GM23248 (cell line): Measurements from ENCODE around the gene ARHGAP23. TPM values are rescaled to one million over a fixed set of nuclear protein-coding genes. Genes with fewer than 3 reads are reported as not detected.

Experiments
- DNase-seq: peaks from one replicate; pipeline ENCODE4 v3.0.0-alpha.2; 2015
- H2AFZ ChIP-seq: fragments of 200-600 bp; sonication (generic); 2 replicates; pipeline ENCODE4 v1.6.1; 2016; ENCODE audit warnings: antibody characterized with exemption
- H3F3A ChIP-seq: fragments of 200-600 bp; sonication (generic); 2 replicates; pipeline ENCODE4 v1.6.1; 2016; ENCODE audit warnings: mild to moderate bottlenecking, antibody characterized with exemption, mixed run types; ENCODE audit not compliant: insufficient read depth
- H3K27ac ChIP-seq: fragments of 200-600 bp; sonication (generic); 2 replicates; pipeline ENCODE4 v1.5.1; 2016; ENCODE audit warnings: mild to moderate bottlenecking
- H3K27me3 ChIP-seq: fragments of 200-600 bp; sonication (generic); replicated peaks from 2 replicates; pipeline ENCODE4 v1.6.1; 2016; ENCODE audit warnings: mild to moderate bottlenecking; ENCODE audit not compliant: insufficient read depth
- H3K36me3 ChIP-seq: fragments of 200-600 bp; sonication (generic); 2 replicates; pipeline ENCODE4 v1.6.1; 2016; ENCODE audit warnings: low read depth, mild to moderate bottlenecking
- H3K4me1 ChIP-seq: fragments of 200-600 bp; sonication (generic); 2 replicates; pipeline ENCODE4 v1.6.1; 2016; ENCODE audit warnings: mild to moderate bottlenecking; ENCODE audit not compliant: insufficient read depth
- H3K4me2 ChIP-seq: fragments of 200-600 bp; sonication (generic); one replicate; pipeline ENCODE4 v1.6.1; 2016; ENCODE audit warnings: mild to moderate bottlenecking; ENCODE audit not compliant: unreplicated experiment
- H3K4me3 ChIP-seq: fragments of 200-600 bp; sonication (generic); 2 replicates; pipeline ENCODE4 v1.5.1; 2016; ENCODE audit warnings: mild to moderate bottlenecking
- H3K79me2 ChIP-seq: fragments of 200-600 bp; sonication (generic); 2 replicates; pipeline ENCODE4 v1.6.1; 2016; ENCODE audit warnings: mild to moderate bottlenecking; ENCODE audit not compliant: insufficient read depth
- H3K9ac ChIP-seq: fragments of 200-600 bp; sonication (generic); 2 replicates; pipeline ENCODE4 v1.6.1; 2016; ENCODE audit warnings: mild to moderate bottlenecking
- H3K9me2 ChIP-seq: fragments of 200-600 bp; sonication (generic); 2 replicates; pipeline ENCODE4 v1.6.1; 2016; ENCODE audit warnings: mixed run types, mild to moderate bottlenecking, moderate library complexity; ENCODE audit not compliant: insufficient read depth
- H3K9me3 ChIP-seq: fragments of 200-600 bp; sonication (generic); one replicate; pipeline ENCODE4 v1.6.1; 2017; ENCODE audit warnings: low read depth
- H4K20me1 ChIP-seq: fragments of 200-600 bp; sonication (generic); 2 replicates; pipeline ENCODE4 v1.6.0; 2016; ENCODE audit not compliant: insufficient read depth
- EZH2 ChIP-seq: fragments of 200-600 bp; sonication (generic); IDR thresholded peaks from 2 replicates; pipeline ENCODE4 v1.6.1; 2018; ENCODE audit warnings: antibody characterized with exemption, mild to moderate bottlenecking; ENCODE audit not compliant: insufficient read depth, poor library complexity, severe bottlenecking
- EZH2phosphoT487 ChIP-seq: fragments of 200-600 bp; sonication (generic); IDR thresholded peaks from 2 replicates; pipeline ENCODE4 v1.6.1; 2018; ENCODE audit warnings: antibody characterized with exemption, moderate library complexity, mild to moderate bottlenecking, low read depth; ENCODE audit not compliant: insufficient read depth
- WGBS, 2 experiments: methylation state at CpG; one replicate each; pipeline ENCODE4 v1.1.6; 2015 to 2017; ENCODE audit warnings: low lambda C conversion rate in 2 of 2, low coverage in 1 of 2; ENCODE audit errors: missing lambda C conversion rate in 2 of 2; 5-methylcytosine and 5-hydroxymethylcytosine counted together
- in situ Hi-C: fragments of 300-500 bp; cut with MboI; formaldehyde crosslinking; loops from 2 replicates; pipeline ENCODE4 v1.15.0; 2020
- polyA plus RNA-seq: library from polyadenylated mRNA; unstranded; fragments of >200 nt; fragmentation: Nextera tagmentation; extraction: Ambion mirVana; gene quantifications from 2 replicates; pipeline ENCODE4 v1.2.1, GENCODE V29; 2016
- total RNA-seq: library from RNA; depleted of rRNA; stranded (reverse); fragments of >200 nt; shearing (Covaris generic); gene quantifications from 2 replicates; pipeline ENCODE4 v1.2.3, GENCODE V29; 2014

The ARHGAP23 gene
- total and polyA plus RNA-seq, 2 experiments from 2014 or later, result 6.6 to 69.4 TPM

- peaks cover 87% of the 10 kb centered on the region for H3K79me2 ChIP-seq
- no peaks in the 10 kb centered on the region for H3K27me3 ChIP-seq
- in situ Hi-C loops, result no loop called here
- 0 out of 2 replicates have a peak overlapping the region, but pooled peaks have one; percentile 33 for H2AFZ ChIP-seq
- peaks cover 74% of the 10 kb centered on the region for H3K4me1 ChIP-seq
- H3F3A ChIP-seq, result peaks cover 26% of the 10 kb centered on the region
- peak overlapping the region; percentile 80 for H3K27ac ChIP-seq
- peak; percentile 71 for DNase-seq
- H3K9me3 ChIP-seq, result no peaks in the 10 kb centered on the region
- H3K36me3 ChIP-seq, result no peaks in the 10 kb centered on the region
- TF ChIP-seq EZH2phosphoT487 (no peak), EZH2 (no peak)
- peak overlapping the region; percentile 81 for H3K4me2 ChIP-seq
- WGBS, 2 experiments, result 32 to 34% methylated on average over 9 to 10 of the region's 10 CpGs
- no peaks in the 10 kb centered on the region for H3K9me2 ChIP-seq
- peak overlapping the region; percentile 61 for H3K9ac ChIP-seq
- H3K4me3 ChIP-seq, result peak overlapping the region; percentile 62
- 0 out of 2 replicates have a peak, but pooled peaks cover 5% of the 10 kb centered on the region for H4K20me1 ChIP-seq
Observed at GRCh38 chr17:38451030-38451839, 23.0 kb downstream of the ARHGAP23 start.

GRCh38 chr17:38451840-38452529 lies 23.7 kb downstream of the ARHGAP23 start:
- no peaks in the 10 kb centered on the region for H3K9me3 ChIP-seq
- H4K20me1 ChIP-seq, result 0 out of 2 replicates have a peak, but pooled peaks cover 9% of the 10 kb centered on the region
- in situ Hi-C loops, result no loop called here
- peak overlapping the region; percentile 62 for H3K4me3 ChIP-seq
- H3K4me1 ChIP-seq, result peaks cover 76% of the 10 kb centered on the region
- peak; percentile 93 for DNase-seq
- no peaks in the 10 kb centered on the region for H3K9me2 ChIP-seq
- peak overlapping the region; percentile 80 for H3K27ac ChIP-seq
- peak overlapping the region; percentile 81 for H3K4me2 ChIP-seq
- peaks cover 87% of the 10 kb centered on the region for H3K79me2 ChIP-seq
- H3K36me3 ChIP-seq, result no peaks in the 10 kb centered on the region
- no peaks in the 10 kb centered on the region for H3K27me3 ChIP-seq
- WGBS, 2 experiments, result 20 to 42% methylated on average over 11 to 18 of the region's 18 CpGs
- H3F3A ChIP-seq, result peaks cover 26% of the 10 kb centered on the region
- H3K9ac ChIP-seq, result peak overlapping the region; percentile 61
- TF ChIP-seq EZH2phosphoT487, result no peak
- H2AFZ ChIP-seq, result 0 out of 2 replicates have a peak overlapping the region, but pooled peaks have one; percentile 33

- H2AFZ ChIP-seq, result no peak overlapping the region
- H3K79me2 ChIP-seq, result peaks cover 88% of the 10 kb centered on the region
- peaks cover 74% of the 10 kb centered on the region for H3K4me1 ChIP-seq
- peaks cover 26% of the 10 kb centered on the region for H3F3A ChIP-seq
- no peaks in the 10 kb centered on the region for H3K9me3 ChIP-seq
- DNase-seq, result peak; percentile 23
- no peaks in the 10 kb centered on the region for H3K36me3 ChIP-seq
- no peaks in the 10 kb centered on the region for H3K9me2 ChIP-seq
- peak overlapping the region; percentile 52; the same call in 1 of the 2 replicates for H3K4me3 ChIP-seq
- WGBS, 2 experiments, result 93% methylated on average over 6 of the region's 6 CpGs
- H3K9ac ChIP-seq, result peak overlapping the region; percentile 61
- peak overlapping the region; percentile 80 for H3K27ac ChIP-seq
- TF ChIP-seq EZH2, result no peak
- TF ChIP-seq EZH2phosphoT487, result no peak
- in situ Hi-C loops, result no loop called here
- peaks cover 14% of the 10 kb centered on the region; the same call in 1 of the 2 replicates for H4K20me1 ChIP-seq
- no peaks in the 10 kb centered on the region for H3K27me3 ChIP-seq
- peak overlapping the region; percentile 81 for H3K4me2 ChIP-seq
Observed at GRCh38 chr17:38452719-38453118, 24.5 kb downstream of the ARHGAP23 start.

DNA sequence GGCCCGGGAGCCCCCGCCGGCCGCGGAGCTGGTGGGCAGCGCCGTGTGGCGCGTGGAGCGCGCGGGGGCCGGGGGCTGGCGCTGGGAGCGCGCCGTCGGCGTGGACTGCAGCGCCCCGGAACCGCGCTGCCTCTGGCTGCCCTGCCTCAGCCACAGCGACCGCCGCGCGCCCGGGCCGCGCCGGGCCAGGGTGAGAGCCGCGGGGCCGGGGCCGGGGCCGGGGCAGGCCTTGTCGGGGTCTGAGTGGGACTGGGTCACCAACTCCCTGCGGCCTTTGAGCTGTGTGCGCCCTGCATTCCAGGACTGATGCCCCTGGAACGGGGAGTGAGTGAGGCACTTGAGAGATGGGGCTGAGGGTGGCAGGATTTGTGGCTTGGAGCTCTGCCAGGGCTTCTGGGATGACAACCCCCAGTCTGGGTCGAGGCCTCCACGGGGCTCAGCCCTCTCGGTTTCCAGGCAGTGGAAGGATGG lies 25.7 kb downstream of the ARHGAP23 start:
- Histone ChIP-seq H3K4me2 (peak overlapping the region; percentile 94), H3K9ac (peak overlapping the region; percentile 80)
- DNase-seq, result peak; percentile 62

More for the DNA sequence above, 25.7 kb downstream of the ARHGAP23 start:
- H3K9me3 ChIP-seq, result no peaks in the 10 kb centered on the region
- H2AFZ ChIP-seq, result no peak overlapping the region
- H3F3A ChIP-seq, result peaks cover 26% of the 10 kb centered on the region
- H3K4me3 ChIP-seq, result peak overlapping the region; percentile 91
- H3K4me1 ChIP-seq, result peaks cover 61% of the 10 kb centered on the region
- H3K79me2 ChIP-seq, result peaks cover 88% of the 10 kb centered on the region
- 1 to 2% methylated on average over 22 to 27 of the region's 44 CpGs for WGBS, 2 experiments
- in situ Hi-C loops, result no loop called here
- no peak for TF ChIP-seq EZH2phosphoT487
- TF ChIP-seq EZH2, result no peak
- H3K27ac ChIP-seq, result peak overlapping the region; percentile 67
- H3K27me3 ChIP-seq, result no peaks in the 10 kb centered on the region
- no peaks in the 10 kb centered on the region for H3K9me2 ChIP-seq
- no peaks in the 10 kb centered on the region for H3K36me3 ChIP-seq
- peaks cover 14% of the 10 kb centered on the region; the same call in 1 of the 2 replicates for H4K20me1 ChIP-seq
